HL-60 (cell line): ENCODE measurements around the gene RHO.

Experiments
- DNase-seq, 2 experiments: peaks; one replicate each; pipeline ENCODE4 v3.0.0-alpha.2; 2010 to 2020; ENCODE audit warnings: low read depth in 1 of 2, low spot score in 1 of 2
- H3K27ac ChIP-seq: fragments of 250-450 bp; sonication (Bioruptor Pico); replicated peaks from 2 replicates; pipeline ENCODE4 v1.5.1; 2020; ENCODE audit warnings: mild to moderate bottlenecking, moderate library complexity
- H3K27me3 ChIP-seq: fragments of 250-450 bp; sonication (Bioruptor Pico); 2 replicates; pipeline ENCODE4 v1.5.1; 2021; ENCODE audit warnings: mild to moderate bottlenecking, moderate library complexity; ENCODE audit not compliant: insufficient read depth, poor library complexity, severe bottlenecking
- H3K4me3 ChIP-seq: replicated peaks from 2 replicates; pipeline ENCODE4 v1.5.1; 2011; ENCODE audit warnings: mild to moderate bottlenecking, control low read depth, low read length; ENCODE audit not compliant: insufficient read depth
- GABPA ChIP-seq: IDR thresholded peaks from 2 replicates; pipeline ENCODE4 v1.6.1; 2012; ENCODE audit warnings: low read depth
- POLR2AphosphoS5 ChIP-seq: IDR thresholded peaks from 2 replicates; pipeline ENCODE4 v1.6.1; 2012; ENCODE audit warnings: low read depth
- SPI1 ChIP-seq: IDR thresholded peaks from 2 replicates; pipeline ENCODE4 v1.6.1; 2012; ENCODE audit warnings: low read depth, mild to moderate bottlenecking, borderline replicate concordance
- TF ChIP-seq, protein P1 (sequence below): IDR thresholded peaks from one replicate; pipeline ENCODE4 v1.5.1; 2011; ENCODE audit warnings: low read length, control low read depth, inconsistent platforms; ENCODE audit not compliant: insufficient read depth
- TF ChIP-seq, protein P2 (sequence below): IDR thresholded peaks from 2 replicates; pipeline ENCODE4 v1.6.1; 2012; ENCODE audit warnings: low read depth; ENCODE audit not compliant: insufficient replicate concordance

RHO gene

DNA sequence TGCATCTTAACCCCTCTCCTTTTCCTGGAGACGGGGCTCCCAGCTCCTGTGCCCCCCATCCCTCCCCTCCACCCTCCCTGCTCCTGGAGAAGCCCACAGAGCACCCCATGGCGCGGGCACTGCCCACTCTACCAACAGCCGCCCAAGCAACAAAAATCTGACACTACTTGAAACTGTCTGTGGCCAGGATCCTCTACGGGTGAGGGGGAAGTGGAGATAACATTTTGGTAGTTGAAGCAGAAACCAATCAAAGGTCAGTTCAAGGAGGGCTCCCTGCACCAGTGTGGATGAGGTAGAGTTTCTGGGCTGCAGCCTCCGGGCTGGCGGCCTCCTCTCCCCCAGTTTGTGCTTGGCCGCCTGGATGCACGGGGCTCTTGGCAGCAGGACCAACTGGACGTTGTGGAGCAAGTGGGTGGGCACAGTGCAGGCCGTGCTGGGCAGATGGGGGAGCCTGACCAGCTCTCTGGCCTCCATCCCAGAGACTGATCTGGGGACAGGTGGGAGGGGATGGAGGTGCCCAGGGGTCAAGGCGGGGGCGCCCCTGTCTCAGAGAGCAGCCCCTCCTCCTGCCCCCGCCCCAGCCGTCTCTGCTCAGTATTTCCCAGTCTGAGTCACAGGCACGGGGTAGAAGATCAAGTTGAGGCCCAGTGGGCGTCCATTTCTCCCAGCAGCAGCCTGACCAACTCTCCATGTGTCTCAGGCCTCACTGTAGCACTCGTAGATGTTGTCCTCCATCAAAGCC is 27.3 kb downstream of the RHO start:
- Histone ChIP-seq H3K27me3 (no peaks in the 10 kb centered on the region), H3K27ac (peak overlapping the region; percentile 82), H3K4me3 (no peak overlapping the region)
- TF ChIP-seq, protein P1, sequence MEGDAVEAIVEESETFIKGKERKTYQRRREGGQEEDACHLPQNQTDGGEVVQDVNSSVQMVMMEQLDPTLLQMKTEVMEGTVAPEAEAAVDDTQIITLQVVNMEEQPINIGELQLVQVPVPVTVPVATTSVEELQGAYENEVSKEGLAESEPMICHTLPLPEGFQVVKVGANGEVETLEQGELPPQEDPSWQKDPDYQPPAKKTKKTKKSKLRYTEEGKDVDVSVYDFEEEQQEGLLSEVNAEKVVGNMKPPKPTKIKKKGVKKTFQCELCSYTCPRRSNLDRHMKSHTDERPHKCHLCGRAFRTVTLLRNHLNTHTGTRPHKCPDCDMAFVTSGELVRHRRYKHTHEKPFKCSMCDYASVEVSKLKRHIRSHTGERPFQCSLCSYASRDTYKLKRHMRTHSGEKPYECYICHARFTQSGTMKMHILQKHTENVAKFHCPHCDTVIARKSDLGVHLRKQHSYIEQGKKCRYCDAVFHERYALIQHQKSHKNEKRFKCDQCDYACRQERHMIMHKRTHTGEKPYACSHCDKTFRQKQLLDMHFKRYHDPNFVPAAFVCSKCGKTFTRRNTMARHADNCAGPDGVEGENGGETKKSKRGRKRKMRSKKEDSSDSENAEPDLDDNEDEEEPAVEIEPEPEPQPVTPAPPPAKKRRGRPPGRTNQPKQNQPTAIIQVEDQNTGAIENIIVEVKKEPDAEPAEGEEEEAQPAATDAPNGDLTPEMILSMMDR, result no peak
- peak; percentile 32; the same call in 1 of the 2 replicates for TF ChIP-seq SPI1
- peak in 1 of 2 experiments; percentile 30 for DNase-seq

DNA sequence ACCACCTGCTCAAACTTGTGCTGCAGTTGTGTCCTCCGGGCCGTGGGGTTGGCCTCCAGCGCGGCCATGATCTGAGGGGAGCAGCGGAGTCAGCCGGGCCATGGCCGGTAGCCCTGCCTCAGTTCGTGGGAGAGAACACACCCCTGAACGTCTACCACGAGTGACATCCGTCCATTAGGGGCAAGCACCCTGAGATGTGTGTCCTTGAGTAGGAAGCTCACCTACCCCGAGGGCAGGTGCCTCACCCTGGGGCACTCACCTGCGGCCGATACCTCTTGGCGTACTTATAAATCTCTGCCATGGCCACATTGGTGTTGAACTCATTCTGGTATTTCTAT is 27.9 kb downstream of the RHO start:
- no peak overlapping the region for H3K4me3 ChIP-seq
- H3K27me3 ChIP-seq, result no peaks in the 10 kb centered on the region
- H3K27ac ChIP-seq, result no peak overlapping the region
- no peak for TF ChIP-seq SPI1
- no peak for TF ChIP-seq GABPA
- TF ChIP-seq, protein P1, result no peak
- TF ChIP-seq, protein P2, sequence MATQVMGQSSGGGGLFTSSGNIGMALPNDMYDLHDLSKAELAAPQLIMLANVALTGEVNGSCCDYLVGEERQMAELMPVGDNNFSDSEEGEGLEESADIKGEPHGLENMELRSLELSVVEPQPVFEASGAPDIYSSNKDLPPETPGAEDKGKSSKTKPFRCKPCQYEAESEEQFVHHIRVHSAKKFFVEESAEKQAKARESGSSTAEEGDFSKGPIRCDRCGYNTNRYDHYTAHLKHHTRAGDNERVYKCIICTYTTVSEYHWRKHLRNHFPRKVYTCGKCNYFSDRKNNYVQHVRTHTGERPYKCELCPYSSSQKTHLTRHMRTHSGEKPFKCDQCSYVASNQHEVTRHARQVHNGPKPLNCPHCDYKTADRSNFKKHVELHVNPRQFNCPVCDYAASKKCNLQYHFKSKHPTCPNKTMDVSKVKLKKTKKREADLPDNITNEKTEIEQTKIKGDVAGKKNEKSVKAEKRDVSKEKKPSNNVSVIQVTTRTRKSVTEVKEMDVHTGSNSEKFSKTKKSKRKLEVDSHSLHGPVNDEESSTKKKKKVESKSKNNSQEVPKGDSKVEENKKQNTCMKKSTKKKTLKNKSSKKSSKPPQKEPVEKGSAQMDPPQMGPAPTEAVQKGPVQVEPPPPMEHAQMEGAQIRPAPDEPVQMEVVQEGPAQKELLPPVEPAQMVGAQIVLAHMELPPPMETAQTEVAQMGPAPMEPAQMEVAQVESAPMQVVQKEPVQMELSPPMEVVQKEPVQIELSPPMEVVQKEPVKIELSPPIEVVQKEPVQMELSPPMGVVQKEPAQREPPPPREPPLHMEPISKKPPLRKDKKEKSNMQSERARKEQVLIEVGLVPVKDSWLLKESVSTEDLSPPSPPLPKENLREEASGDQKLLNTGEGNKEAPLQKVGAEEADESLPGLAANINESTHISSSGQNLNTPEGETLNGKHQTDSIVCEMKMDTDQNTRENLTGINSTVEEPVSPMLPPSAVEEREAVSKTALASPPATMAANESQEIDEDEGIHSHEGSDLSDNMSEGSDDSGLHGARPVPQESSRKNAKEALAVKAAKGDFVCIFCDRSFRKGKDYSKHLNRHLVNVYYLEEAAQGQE, result no peak
- no peak for TF ChIP-seq POLR2AphosphoS5
- no peak for DNase-seq

DNA sequence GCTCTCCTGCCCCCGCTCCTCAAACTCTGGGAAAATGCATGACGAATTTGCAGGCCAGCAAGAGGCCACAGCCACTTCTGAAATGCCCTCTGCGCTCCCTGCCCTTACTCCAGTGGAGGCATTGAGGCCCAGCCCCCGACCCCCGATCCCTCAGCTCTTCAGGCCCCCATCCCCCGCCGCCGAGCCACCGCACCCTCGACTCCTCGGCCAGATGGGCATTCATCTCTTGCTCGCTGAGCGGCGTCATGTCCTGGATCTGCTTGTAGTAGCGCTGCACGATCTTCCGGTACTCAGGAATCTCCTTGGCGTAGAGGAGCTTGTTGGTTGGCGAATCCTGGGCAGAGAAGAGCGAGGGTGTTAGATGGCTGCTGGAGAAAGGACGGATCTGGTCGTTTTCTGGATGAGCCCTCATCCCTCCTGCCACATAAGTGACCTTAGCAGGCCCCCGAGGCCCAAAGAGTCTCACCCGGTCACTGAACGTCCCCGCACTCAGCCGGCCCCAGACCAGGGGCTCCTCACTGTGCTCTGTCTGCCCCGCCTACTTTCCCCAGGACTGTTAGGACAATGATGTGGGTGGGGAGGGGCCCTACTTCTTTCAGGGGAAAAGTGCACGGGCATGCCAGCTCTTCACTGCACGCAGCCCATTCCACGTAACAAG is 28.6 kb downstream of the RHO start:
- no peak overlapping the region for H3K27ac ChIP-seq
- H3K4me3 ChIP-seq, result no peak overlapping the region
- TF ChIP-seq POLR2AphosphoS5, result no peak; the same call in 1 of the 2 replicates
- TF ChIP-seq, protein P2, result no peak
- TF ChIP-seq GABPA, result no peak
- TF ChIP-seq, protein P1, result no peak
- H3K27me3 ChIP-seq, result no peaks in the 10 kb centered on the region
- no peak for DNase-seq
